ENCODE data around the gene SNED1.

Gene SNED1

DNA sequence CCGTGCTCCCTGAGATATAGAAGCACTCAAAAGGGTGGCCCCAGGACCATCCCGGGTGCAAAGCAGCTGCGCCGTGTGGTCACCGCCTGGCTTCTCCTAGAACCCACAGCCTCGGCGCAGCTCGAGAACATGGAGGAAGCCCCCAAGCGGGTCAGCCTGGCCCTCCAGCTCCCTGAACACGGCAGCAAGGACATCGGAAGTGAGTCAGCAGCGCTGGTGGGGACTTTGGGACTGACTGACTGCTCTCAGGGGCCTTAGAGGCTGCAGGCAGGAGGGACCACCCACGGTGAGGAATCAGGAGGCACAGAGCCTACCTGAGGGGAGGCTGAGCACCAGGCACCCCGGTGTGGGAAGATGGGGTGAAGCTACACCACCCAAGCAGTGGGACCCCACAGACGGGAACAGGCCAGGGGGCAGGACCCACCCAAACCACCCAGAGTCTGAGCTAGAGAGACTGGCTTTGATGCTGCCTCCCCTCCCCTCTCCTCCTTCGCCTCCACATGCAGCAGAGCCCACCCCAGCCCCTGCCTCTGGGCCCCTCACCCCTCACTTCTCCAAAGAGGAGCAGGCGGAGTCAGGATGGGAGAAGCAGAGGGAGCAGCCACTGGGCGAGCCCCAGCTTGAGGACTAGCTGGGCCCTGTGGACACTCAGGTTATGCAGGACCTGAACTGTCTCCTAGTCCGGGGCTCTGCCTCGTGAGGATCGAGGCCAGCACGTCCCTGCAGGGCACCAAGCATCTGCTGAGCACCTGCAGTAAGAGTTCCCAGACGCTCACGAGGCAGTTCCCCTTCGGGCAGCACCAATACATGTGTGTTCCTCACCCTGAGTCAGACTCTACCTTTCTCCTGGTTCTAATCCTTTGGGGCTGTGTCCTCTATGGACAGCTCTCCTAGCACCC, 75.0 kb downstream of the SNED1 start (continued):
- TF ChIP-seq ZNF701 (tag by site-specific recombination; IDR thresholded peaks at IDR 0.05) (no peak), ZNF354C (tag by site-specific recombination; IDR thresholded peaks at IDR 0.05; ENCODE audit: borderline replicate concordance, low read depth) (no peak), ZNF747 (tag by site-specific recombination; IDR thresholded peaks at IDR 0.05) (no peak), RBAK (tag by site-specific recombination; IDR thresholded peaks at IDR 0.05) (no peak), SALL2 (tag by site-specific recombination; IDR thresholded peaks at IDR 0.05; ENCODE audit: borderline replicate concordance) (no peak), GLIS2 (tag by site-specific recombination; IDR thresholded peaks at IDR 0.05) (0 out of 2 replicates have a peak, but pooled peaks have one; percentile 15), ZNF596 (tag by site-specific recombination; IDR thresholded peaks at IDR 0.05) (no peak)
- TF ChIP-seq, protein P1, sequence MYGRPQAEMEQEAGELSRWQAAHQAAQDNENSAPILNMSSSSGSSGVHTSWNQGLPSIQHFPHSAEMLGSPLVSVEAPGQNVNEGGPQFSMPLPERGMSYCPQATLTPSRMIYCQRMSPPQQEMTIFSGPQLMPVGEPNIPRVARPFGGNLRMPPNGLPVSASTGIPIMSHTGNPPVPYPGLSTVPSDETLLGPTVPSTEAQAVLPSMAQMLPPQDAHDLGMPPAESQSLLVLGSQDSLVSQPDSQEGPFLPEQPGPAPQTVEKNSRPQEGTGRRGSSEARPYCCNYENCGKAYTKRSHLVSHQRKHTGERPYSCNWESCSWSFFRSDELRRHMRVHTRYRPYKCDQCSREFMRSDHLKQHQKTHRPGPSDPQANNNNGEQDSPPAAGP (tag by site-specific recombination; IDR thresholded peaks at IDR 0.05) = no peak

DNA sequence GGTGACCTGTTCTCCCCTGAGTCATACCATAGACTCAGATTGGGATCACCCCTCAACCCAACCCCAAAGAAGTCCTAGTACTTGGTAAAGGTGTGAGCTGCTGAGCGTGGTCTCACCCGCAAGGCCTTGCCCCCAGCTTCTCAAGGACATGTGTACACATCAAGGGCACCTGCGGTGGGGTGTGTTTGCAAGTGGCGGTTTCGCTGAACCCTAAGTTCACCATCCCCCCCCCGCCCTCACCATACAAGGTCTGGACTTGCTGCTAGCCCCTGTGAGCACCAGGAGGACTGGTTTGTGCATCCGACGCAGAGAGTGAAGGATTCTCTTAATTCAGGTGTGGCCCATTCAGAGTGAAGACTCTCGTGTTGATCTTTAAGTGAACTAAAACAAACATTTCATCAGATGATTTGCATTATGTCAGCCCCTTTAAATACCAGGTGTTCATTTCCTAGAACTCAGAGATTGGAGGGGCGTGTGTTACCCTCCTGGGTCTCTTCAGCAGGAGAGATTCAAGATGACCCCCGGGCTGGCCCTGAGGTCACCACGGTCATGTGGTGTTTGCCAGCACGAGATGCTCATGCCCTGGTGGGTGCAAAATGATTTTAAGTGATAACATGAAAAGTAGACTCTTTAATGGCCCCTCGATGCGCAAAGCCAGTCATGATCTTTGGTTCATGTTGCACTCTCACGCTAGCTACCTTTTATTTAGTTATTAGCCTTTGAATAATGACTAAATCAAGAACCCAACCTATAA, 75.8 kb downstream of the SNED1 start:
- Histone ChIP-seq H3K36me3 (ENCODE audit: control insufficient read depth in 2 of 2, insufficient read depth in 1 of 2, low read length in 2 of 2) (peaks cover 0 to 13% of the 10 kb centered on the region in 2 experiments; a peak in 2 of 3 replicates), H3K4me3 (ENCODE audit: low read depth, low read length) (no peak overlapping the region), H3K4me1 (ENCODE audit: control insufficient read depth, insufficient read depth, low read length) (no peaks in the 10 kb centered on the region), H3K9me3 (ENCODE audit: control insufficient read depth, insufficient read depth, low read depth, low read length) (no peaks in the 10 kb centered on the region), H3K27ac (ENCODE audit: extremely low read depth, low read depth, low read length) (no peak overlapping the region)
- CTCF ChIA-PET = interaction anchor here (1.0 to 1.5 kb wide), 2 partner anchors 91 to 585 kb away, joined by 3 to 4 read pairs; no protein-coding TSS in a partner anchor
- no peak for TF ChIP-seq ZNF596 (tag by site-specific recombination; IDR thresholded peaks at IDR 0.05)
- TF ChIP-seq, protein P2, sequence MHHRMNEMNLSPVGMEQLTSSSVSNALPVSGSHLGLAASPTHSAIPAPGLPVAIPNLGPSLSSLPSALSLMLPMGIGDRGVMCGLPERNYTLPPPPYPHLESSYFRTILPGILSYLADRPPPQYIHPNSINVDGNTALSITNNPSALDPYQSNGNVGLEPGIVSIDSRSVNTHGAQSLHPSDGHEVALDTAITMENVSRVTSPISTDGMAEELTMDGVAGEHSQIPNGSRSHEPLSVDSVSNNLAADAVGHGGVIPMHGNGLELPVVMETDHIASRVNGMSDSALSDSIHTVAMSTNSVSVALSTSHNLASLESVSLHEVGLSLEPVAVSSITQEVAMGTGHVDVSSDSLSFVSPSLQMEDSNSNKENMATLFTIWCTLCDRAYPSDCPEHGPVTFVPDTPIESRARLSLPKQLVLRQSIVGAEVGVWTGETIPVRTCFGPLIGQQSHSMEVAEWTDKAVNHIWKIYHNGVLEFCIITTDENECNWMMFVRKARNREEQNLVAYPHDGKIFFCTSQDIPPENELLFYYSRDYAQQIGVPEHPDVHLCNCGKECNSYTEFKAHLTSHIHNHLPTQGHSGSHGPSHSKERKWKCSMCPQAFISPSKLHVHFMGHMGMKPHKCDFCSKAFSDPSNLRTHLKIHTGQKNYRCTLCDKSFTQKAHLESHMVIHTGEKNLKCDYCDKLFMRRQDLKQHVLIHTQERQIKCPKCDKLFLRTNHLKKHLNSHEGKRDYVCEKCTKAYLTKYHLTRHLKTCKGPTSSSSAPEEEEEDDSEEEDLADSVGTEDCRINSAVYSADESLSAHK (tag by site-specific recombination; IDR thresholded peaks at IDR 0.05) = peak; percentile 67
- POLR2A ChIA-PET = no interaction called here

DNA sequence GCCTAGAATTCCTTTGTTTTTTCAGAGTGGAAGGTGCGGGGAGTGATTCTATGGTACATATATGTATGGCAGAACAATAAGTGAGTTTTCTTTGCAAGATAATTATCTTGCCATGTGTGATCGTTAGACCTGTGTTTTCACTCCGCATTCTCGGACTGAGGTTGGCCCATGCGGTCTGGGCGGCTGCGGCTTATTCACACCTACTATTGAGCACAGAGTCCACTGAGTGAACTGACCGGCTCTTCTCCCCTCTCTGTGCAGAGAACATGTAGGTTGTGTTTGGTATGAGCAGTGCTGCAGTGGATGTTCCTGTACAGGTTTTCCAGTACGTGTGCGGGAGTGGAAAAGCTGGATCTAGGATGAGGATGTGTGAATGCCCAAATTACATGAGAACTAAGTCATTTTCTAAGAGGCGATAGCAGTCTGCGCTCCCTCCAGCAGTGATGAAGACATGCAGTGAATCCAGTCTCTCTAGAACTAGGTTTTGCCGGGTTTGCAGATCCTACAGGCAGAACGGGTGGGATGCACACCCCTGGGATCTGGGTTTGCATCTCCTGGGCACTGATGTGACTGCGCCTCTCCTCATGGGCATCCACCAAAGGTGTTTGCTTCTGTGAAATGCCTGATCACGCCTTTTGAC, 76.6 kb downstream of the SNED1 start:
- POLR2A ChIA-PET = no interaction called here
- peaks cover 0 to 13% of the 10 kb centered on the region in 2 experiments; a peak in 2 of 3 replicates for H3K36me3 ChIP-seq (ENCODE audit: control insufficient read depth in 2 of 2, insufficient read depth in 1 of 2, low read length in 2 of 2)
- H3K9me3 ChIP-seq (ENCODE audit: control insufficient read depth, insufficient read depth, low read depth, low read length) = no peaks in the 10 kb centered on the region
- H3K27ac ChIP-seq (ENCODE audit: extremely low read depth, low read depth, low read length) = no peak overlapping the region
- no peaks in the 10 kb centered on the region for H3K4me1 ChIP-seq (ENCODE audit: control insufficient read depth, insufficient read depth, low read length)
- CTCF ChIA-PET = interaction anchor here (1.0 kb wide), 1 partner anchor 585 kb away, joined by 3 read pairs; no protein-coding TSS in a partner anchor
- H3K4me3 ChIP-seq (ENCODE audit: low read depth, low read length) = no peak overlapping the region
- no peak for TF ChIP-seq KLF9 (tag by site-specific recombination; IDR thresholded peaks at IDR 0.05; ENCODE audit: low read depth)
- TF ChIP-seq, protein P1 (tag by site-specific recombination; IDR thresholded peaks at IDR 0.05) = no peak
- TF ChIP-seq OSR2 (tag by site-specific recombination; IDR thresholded peaks at IDR 0.05) = no peak
- TF ChIP-seq, protein P3, sequence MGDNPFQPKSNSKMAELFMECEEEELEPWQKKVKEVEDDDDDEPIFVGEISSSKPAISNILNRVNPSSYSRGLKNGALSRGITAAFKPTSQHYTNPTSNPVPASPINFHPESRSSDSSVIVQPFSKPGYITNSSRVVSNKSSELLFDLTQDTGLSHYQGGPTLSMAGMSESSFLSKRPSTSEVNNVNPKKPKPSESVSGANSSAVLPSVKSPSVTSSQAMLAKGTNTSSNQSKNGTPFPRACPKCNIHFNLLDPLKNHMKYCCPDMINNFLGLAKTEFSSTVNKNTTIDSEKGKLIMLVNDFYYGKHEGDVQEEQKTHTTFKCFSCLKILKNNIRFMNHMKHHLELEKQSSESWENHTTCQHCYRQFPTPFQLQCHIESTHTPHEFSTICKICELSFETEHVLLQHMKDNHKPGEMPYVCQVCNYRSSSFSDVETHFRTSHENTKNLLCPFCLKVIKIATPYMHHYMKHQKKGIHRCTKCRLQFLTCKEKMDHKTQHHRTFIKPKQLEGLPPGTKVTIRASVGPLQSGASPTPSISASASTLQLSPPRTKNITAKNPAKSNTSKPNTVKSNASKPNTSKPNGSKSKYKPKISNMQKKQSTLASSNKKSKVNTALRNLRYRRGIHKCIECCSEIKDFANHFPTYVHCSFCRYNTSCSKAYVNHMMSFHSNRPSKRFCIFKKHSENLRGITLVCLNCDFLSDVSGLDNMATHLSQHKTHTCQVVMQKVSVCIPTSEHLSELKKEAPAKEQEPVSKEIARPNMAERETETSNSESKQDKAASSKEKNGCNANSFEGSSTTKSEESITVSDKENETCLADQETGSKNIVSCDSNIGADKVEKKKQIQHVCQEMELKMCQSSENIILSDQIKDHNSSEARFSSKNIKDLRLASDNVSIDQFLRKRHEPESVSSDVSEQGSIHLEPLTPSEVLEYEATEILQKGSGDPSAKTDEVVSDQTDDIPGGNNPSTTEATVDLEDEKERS (tag by site-specific recombination; IDR thresholded peaks at IDR 0.05) = no peak
- TF ChIP-seq ZSCAN23 (tag by site-specific recombination; IDR thresholded peaks at IDR 0.05) = no peak
- TF ChIP-seq, protein P4, sequence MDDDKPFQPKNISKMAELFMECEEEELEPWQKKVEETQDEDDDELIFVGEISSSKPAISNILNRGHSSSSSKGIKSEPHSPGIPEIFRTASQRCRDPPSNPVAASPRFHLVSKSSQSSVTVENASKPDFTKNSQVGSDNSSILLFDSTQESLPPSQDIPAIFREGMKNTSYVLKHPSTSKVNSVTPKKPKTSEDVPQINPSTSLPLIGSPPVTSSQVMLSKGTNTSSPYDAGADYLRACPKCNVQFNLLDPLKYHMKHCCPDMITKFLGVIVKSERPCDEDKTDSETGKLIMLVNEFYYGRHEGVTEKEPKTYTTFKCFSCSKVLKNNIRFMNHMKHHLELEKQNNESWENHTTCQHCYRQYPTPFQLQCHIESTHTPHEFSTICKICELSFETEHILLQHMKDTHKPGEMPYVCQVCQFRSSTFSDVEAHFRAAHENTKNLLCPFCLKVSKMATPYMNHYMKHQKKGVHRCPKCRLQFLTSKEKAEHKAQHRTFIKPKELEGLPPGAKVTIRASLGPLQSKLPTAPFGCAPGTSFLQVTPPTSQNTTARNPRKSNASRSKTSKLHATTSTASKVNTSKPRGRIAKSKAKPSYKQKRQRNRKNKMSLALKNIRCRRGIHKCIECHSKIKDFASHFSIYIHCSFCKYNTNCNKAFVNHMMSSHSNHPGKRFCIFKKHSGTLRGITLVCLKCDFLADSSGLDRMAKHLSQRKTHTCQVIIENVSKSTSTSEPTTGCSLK (tag by site-specific recombination; IDR thresholded peaks at IDR 0.05) = no peak
- TF ChIP-seq ZNF391 (tag by site-specific recombination; IDR thresholded peaks at IDR 0.05; ENCODE audit: borderline replicate concordance, low read depth) = no peak
- TF ChIP-seq, protein P5, sequence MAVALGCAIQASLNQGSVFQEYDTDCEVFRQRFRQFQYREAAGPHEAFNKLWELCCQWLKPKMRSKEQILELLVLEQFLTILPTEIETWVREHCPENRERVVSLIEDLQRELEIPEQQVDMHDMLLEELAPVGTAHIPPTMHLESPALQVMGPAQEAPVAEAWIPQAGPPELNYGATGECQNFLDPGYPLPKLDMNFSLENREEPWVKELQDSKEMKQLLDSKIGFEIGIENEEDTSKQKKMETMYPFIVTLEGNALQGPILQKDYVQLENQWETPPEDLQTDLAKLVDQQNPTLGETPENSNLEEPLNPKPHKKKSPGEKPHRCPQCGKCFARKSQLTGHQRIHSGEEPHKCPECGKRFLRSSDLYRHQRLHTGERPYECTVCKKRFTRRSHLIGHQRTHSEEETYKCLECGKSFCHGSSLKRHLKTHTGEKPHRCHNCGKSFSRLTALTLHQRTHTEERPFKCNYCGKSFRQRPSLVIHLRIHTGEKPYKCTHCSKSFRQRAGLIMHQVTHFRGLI (tag by site-specific recombination; IDR thresholded peaks at IDR 0.05) = no peak
